Cardiac fibroblast (primary cell): ENCODE results near the gene SETD1A.

Experiments used
- DNase-seq, 2 donors: peaks; one replicate each; pipeline versions ENCODE4 v3.0.0 to v3.0.0-alpha.2; 2010; ENCODE audit warnings: low read depth in 2 of 2
- H3K4me3 ChIP-seq, 2 donors: replicated peaks in 1 of 2; 1 replicate in 1 of 2; 2 replicates in 1 of 2; pipeline ENCODE4 v1.5.1; 2011; ENCODE audit warnings: low read depth in 2 of 2, low read length in 2 of 2, mild to moderate bottlenecking in 2 of 2, moderate library complexity in 1 of 2
- TF ChIP-seq, protein P1 (sequence below): IDR thresholded peaks from one replicate; pipeline ENCODE4 v1.5.1; 2011; ENCODE audit warnings: low read depth, mild to moderate bottlenecking, low read length, inconsistent platforms

The SETD1A gene

DNA sequence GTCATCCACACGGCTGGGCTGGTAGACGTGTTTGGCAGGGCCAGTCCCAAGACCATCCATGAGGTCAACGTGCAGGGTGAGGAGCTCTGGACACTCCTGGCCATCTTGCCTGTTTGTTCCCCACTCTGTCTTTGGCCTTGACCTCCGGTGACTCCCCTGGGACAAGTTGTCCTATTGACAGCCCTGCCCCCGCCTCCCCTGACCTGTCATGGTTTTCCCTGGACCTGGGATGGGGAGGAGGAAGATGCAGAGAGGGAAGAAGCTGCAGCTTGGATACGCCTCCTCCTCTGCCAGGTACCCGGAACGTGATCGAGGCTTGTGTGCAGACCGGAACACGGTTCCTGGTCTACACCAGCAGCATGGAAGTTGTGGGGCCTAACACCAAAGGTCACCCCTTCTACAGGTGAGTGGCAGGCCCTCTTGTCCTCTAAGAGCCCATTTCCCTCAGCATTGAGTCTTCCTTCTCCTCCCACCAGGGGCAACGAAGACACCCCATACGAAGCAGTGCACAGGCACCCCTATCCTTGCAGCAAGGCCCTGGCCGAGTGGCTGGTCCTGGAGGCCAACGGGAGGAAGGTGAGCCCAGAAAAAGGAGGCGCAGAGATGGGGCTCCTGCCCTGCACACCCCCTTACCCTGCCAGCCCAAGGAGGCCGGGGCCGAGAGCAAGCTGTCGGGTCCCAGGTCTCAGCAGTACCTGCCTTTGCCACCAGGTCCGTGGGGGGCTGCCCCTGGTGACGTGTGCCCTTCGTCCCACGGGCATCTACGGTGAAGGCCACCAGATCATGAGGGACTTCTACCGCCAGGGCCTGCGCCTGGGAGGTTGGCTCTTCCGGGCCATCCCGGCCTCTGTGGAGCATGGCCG lies 28.8 kb downstream of the SETD1A start:
- no peak overlapping the region for H3K4me3 ChIP-seq
- no peak for DNase-seq
- TF ChIP-seq, protein P1, sequence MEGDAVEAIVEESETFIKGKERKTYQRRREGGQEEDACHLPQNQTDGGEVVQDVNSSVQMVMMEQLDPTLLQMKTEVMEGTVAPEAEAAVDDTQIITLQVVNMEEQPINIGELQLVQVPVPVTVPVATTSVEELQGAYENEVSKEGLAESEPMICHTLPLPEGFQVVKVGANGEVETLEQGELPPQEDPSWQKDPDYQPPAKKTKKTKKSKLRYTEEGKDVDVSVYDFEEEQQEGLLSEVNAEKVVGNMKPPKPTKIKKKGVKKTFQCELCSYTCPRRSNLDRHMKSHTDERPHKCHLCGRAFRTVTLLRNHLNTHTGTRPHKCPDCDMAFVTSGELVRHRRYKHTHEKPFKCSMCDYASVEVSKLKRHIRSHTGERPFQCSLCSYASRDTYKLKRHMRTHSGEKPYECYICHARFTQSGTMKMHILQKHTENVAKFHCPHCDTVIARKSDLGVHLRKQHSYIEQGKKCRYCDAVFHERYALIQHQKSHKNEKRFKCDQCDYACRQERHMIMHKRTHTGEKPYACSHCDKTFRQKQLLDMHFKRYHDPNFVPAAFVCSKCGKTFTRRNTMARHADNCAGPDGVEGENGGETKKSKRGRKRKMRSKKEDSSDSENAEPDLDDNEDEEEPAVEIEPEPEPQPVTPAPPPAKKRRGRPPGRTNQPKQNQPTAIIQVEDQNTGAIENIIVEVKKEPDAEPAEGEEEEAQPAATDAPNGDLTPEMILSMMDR, result no peak

DNA sequence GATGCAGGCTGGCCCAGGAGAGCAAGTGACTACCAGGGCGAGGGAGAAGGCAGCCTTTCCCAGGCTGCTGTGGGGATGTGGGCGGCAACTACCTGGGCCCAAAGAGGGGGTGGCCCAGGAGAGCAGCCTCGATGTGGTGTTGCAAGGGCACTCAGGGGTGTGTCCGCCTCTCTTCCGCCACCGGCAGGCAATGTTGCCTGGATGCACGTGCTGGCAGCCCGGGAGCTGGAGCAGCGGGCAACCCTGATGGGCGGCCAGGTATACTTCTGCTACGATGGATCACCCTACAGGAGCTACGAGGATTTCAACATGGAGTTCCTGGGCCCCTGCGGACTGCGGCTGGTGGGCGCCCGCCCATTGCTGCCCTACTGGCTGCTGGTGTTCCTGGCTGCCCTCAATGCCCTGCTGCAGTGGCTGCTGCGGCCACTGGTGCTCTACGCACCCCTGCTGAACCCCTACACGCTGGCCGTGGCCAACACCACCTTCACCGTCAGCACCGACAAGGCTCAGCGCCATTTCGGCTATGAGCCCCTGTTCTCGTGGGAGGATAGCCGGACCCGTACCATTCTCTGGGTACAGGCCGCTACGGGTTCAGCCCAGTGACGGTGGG lies 30.1 kb downstream of the SETD1A start:
- H3K4me3 ChIP-seq, result no peak overlapping the region
- TF ChIP-seq, protein P1, result no peak
- no peak for DNase-seq

DNA sequence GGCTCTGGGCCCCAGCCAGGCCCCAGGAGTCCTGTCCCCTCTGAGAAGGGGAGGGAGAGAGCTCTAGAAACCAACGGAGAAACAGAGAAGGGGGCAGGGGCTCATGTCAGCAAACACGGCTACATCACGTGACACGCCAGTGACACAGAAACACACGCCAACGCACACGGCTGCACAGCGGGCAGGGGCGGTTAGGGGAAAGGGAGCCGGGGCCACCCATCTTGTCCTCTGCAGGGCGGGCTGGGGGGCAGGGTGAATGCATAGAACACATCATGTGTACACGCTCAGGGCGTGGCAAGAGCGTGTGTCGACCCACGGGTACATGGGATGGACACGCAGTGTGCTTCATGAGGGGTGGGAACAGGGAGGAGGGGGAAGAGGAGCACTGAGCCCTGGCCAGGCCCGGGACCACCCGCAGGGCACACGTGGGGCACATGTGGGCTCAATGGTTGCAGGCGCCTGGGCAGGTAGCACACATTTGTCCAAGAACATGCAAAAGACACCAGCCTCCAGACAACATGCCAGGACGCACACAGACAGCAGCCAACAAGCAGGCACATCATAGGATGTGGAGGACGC lies 32.0 kb downstream of the SETD1A start:
- no peak for DNase-seq
- H3K4me3 ChIP-seq, result no peak overlapping the region
- TF ChIP-seq, protein P1, result no peak

DNA sequence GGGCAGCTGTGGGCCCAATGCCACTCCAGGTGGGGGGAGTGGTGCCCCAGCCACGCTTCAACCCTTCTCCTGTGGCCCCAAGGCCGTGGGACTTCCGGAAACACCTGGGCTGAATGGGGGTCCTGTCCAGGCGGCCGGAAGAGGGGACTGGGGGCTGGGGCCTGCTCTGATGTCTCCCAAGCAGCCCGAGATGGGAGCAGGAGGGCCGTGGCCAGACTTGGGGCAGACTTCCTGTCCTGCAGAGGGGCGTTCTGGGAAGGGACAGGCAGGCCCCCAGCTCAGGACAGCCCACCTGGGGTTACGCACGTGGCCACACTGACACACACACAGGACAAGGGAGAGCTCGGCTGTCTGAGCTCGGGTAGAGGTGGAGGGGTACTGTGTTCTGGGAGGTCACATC lies 32.6 kb downstream of the SETD1A start:
- TF ChIP-seq, protein P1, result no peak
- DNase-seq, result no peak
- H3K4me3 ChIP-seq, result no peak overlapping the region

DNA sequence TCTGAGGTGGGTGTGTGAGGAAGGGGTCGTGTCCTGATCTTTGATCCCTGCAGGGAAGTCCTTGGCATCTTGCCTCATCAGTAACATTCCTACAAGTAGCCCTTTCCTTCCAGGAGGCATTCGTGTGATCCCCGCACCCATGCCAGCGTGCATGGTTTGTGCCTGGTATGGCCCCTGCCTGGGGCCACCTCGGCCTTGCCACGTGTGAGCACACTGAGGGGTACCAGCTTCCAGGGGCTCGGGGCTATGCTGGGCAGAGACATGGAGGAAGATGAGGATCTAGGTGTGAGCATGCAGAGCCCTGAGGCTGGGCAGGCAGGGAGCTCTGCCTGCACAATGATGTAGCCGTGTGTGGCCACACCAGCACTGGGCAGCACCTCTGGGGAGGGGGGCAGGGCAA lies 33.5 kb downstream of the SETD1A start:
- TF ChIP-seq, protein P1, result no peak
- no peak overlapping the region for H3K4me3 ChIP-seq
- no peak for DNase-seq

DNA sequence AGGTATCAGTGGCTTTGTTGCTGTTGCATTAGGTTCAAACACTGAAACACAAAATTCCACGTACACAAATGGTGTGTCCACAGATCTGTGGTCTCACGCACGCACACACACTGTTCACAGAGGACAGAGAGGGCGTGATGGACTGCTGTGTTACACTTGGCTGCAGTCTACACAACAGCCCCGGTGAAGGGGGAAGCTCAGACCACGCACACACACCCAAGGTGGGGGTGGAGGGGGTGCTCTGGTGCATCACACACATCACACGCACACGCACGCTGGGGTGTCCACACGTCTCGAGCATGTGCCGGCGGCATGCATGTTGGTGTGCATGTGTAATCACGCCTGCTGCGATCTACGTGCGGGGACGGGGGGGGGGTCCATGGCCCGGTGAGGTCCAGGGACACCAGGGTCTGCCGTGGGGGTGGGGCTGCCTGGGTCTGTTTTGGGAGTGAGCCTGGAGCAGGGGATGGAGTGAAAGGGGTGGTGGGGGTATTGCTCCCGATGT lies 34.8 kb downstream of the SETD1A start:
- DNase-seq, result no peak
- H3K4me3 ChIP-seq, result no peak overlapping the region
- TF ChIP-seq, protein P1, result no peak
